Ishikawa (cell line): Measurements from ENCODE around the gene GET4.

Experiments used
- CEBPB ChIP-seq: IDR thresholded peaks from 2 replicates; pipeline ENCODE4 v1.6.1; 2012
- CREB1 ChIP-seq: IDR thresholded peaks from 2 replicates; pipeline ENCODE4 v1.6.1; 2012; ENCODE audit warnings: low read depth
- EGR1 ChIP-seq: IDR thresholded peaks from 2 replicates; pipeline ENCODE4 v1.6.1; 2012
- EP300 ChIP-seq: IDR thresholded peaks from 2 replicates; pipeline ENCODE4 v1.6.1; 2012; ENCODE audit warnings: borderline replicate concordance
- FOXM1 ChIP-seq: IDR thresholded peaks from 2 replicates; pipeline ENCODE4 v1.6.1; 2012; ENCODE audit warnings: low read depth, borderline replicate concordance
- MAX ChIP-seq: IDR thresholded peaks from 2 replicates; pipeline ENCODE4 v1.6.1; 2012
- NFIC ChIP-seq: IDR thresholded peaks from 2 replicates; pipeline ENCODE4 v1.6.1; 2012
- RAD21 ChIP-seq: IDR thresholded peaks from 2 replicates; pipeline ENCODE4 v1.6.1; 2012; ENCODE audit warnings: low read depth
- REST ChIP-seq: IDR thresholded peaks from 2 replicates; pipeline ENCODE4 v1.6.1; 2012; ENCODE audit warnings: low read depth, mild to moderate bottlenecking
- TAF1 ChIP-seq: IDR thresholded peaks from 2 replicates; pipeline ENCODE4 v1.6.1; 2012; ENCODE audit warnings: low read depth, mild to moderate bottlenecking
- TCF12 ChIP-seq: IDR thresholded peaks from 2 replicates; pipeline ENCODE4 v1.6.1; 2012; ENCODE audit warnings: low read depth
- TEAD4 ChIP-seq: IDR thresholded peaks from 2 replicates; pipeline ENCODE4 v1.6.1; 2012
- USF1 ChIP-seq: IDR thresholded peaks from 2 replicates; pipeline ENCODE4 v1.6.1; 2012
- YY1 ChIP-seq: IDR thresholded peaks from 2 replicates; pipeline ENCODE4 v1.6.1; 2012; ENCODE audit warnings: low read depth
- ZBTB7A ChIP-seq: IDR thresholded peaks from 2 replicates; pipeline ENCODE4 v1.6.1; 2012; ENCODE audit warnings: low read depth

The GET4 gene

GRCh38 chr7:901388-902154, 25.2 kb downstream of the GET4 start:
- TF ChIP-seq NFIC (peak; percentile 68), RAD21 (no peak)

GRCh38 chr7:902996-903395, 26.6 kb downstream of the GET4 start:
- TF ChIP-seq TCF12, result no peak
- TF ChIP-seq USF1, result no peak
- TF ChIP-seq TEAD4, result no peak
- TF ChIP-seq CEBPB, result no peak
- no peak for TF ChIP-seq ZBTB7A
- no peak for TF ChIP-seq NFIC
- TF ChIP-seq YY1, result no peak
- TF ChIP-seq EP300, result no peak
- TF ChIP-seq RAD21, result no peak
- no peak for TF ChIP-seq MAX

GRCh38 chr7:903921-904755, 27.8 kb downstream of the GET4 start:
- TF ChIP-seq NFIC (no peak), TEAD4 (no peak), RAD21 (no peak), USF1 (no peak), TAF1 (no peak)

GRCh38 chr7:904847-905246, 28.5 kb downstream of the GET4 start:
- TF ChIP-seq USF1, result no peak
- no peak for TF ChIP-seq TAF1
- TF ChIP-seq NFIC, result no peak
- no peak for TF ChIP-seq MAX
- TF ChIP-seq YY1, result no peak
- no peak for TF ChIP-seq TEAD4
- no peak for TF ChIP-seq CREB1
- TF ChIP-seq ZBTB7A, result no peak
- no peak for TF ChIP-seq FOXM1
- no peak for TF ChIP-seq TCF12
- no peak for TF ChIP-seq EP300
- TF ChIP-seq CEBPB, result no peak
- TF ChIP-seq REST, result no peak
- no peak for TF ChIP-seq EGR1
- no peak for TF ChIP-seq RAD21

- TF ChIP-seq TEAD4 (no peak), YY1 (no peak), FOXM1 (no peak), TCF12 (no peak), TAF1 (no peak), NFIC (no peak), CEBPB (no peak), REST (no peak), RAD21 (no peak), USF1 (no peak), MAX (no peak), EP300 (no peak), CREB1 (no peak), EGR1 (no peak)
Measured at GRCh38 chr7:906776-907157, 30.4 kb downstream of the GET4 start.
